ENCODE results near the gene MRPS26.
"Not testable (repeated sequence)": the region's sequence is repeated elsewhere in the genome, so short reads cannot be mapped to it uniquely, and the experiment has no call there.

The MRPS26 gene

GRCh38 chr20:3022559-3023490 lies 23.0 kb upstream of the MRPS26 start:
- Mint-ChIP-seq H3K36me3 (ENCODE audit: insufficient read depth) (peaks cover 62% of the 10 kb centered on the region), H3K27ac (peak overlapping the region in 1 of 2 donors; percentile 75)
- H3K27me3 Mint-ChIP-seq; DNase-seq; H3K9me3 Mint-ChIP-seq; H3K4me3 Mint-ChIP-seq; H3K4me1 Mint-ChIP-seq (ENCODE audit: low read depth in 2 of 2); ATAC-seq (replicated peaks): not testable (repeated sequence)

- H3K27me3 Mint-ChIP-seq: no peaks in the 10 kb centered on the region
- H3K27ac Mint-ChIP-seq: peak overlapping the region in 1 of 2 donors; percentile 3
- ATAC-seq (replicated peaks) (no peak), DNase-seq (no peak)
- H3K4me3 Mint-ChIP-seq: no peak overlapping the region
- H3K36me3 Mint-ChIP-seq (ENCODE audit: insufficient read depth): peaks cover 29% of the 10 kb centered on the region
- H3K9me3 Mint-ChIP-seq: no peaks in the 10 kb centered on the region
- peaks cover 0 to 1% of the 10 kb centered on the region in 2 donors for H3K4me1 Mint-ChIP-seq (ENCODE audit: low read depth in 2 of 2)
These were observed 17.9 kb upstream of the MRPS26 start for GRCh38 chr20:3027987-3028386.

GRCh38 chr20:3031524-3032147 lies 14.2 kb upstream of the MRPS26 start:
- Mint-ChIP-seq H3K27me3 (no peaks in the 10 kb centered on the region), H3K4me1 (ENCODE audit: low read depth in 2 of 2) (peaks cover 0 to 3% of the 10 kb centered on the region in 2 donors), H3K4me3 (no peak overlapping the region), H3K9me3 (no peaks in the 10 kb centered on the region), H3K27ac (no peak overlapping the region), H3K36me3 (ENCODE audit: insufficient read depth) (peaks cover 21% of the 10 kb centered on the region)
- no peak for ATAC-seq (replicated peaks)
- DNase-seq: no peak

- H3K4me1 Mint-ChIP-seq (ENCODE audit: low read depth in 2 of 2): peaks cover 0 to 3% of the 10 kb centered on the region in 2 donors
- no peaks in the 10 kb centered on the region for H3K27me3 Mint-ChIP-seq
- no peaks in the 10 kb centered on the region for H3K9me3 Mint-ChIP-seq
- peaks cover 29% of the 10 kb centered on the region for H3K36me3 Mint-ChIP-seq (ENCODE audit: insufficient read depth)
- ATAC-seq (replicated peaks) (no peak), DNase-seq (no peak)
- H3K27ac Mint-ChIP-seq: no peak overlapping the region
- H3K4me3 Mint-ChIP-seq: no peak overlapping the region
These were observed 13.2 kb upstream of the MRPS26 start for GRCh38 chr20:3032624-3033023.

GRCh38 chr20:3037654-3038053 lies 8.2 kb upstream of the MRPS26 start:
- peaks cover 0 to 9% of the 10 kb centered on the region in 2 donors for H3K4me1 Mint-ChIP-seq (ENCODE audit: low read depth in 2 of 2)
- DNase-seq: no peak
- no peaks in the 10 kb centered on the region for H3K9me3 Mint-ChIP-seq
- no peaks in the 10 kb centered on the region for H3K27me3 Mint-ChIP-seq
- H3K27ac Mint-ChIP-seq: peak overlapping the region in 1 of 2 donors; percentile 37
- H3K4me3 Mint-ChIP-seq: no peak overlapping the region
- H3K36me3 Mint-ChIP-seq (ENCODE audit: insufficient read depth): peaks cover 52% of the 10 kb centered on the region
- no peak for ATAC-seq (replicated peaks)

- Mint-ChIP-seq H3K9me3 (no peaks in the 10 kb centered on the region), H3K4me3 (no peak overlapping the region), H3K27me3 (no peaks in the 10 kb centered on the region), H3K27ac (peak overlapping the region; percentile 30 to 60), H3K4me1 (ENCODE audit: low read depth in 2 of 2) (peaks cover 0 to 9% of the 10 kb centered on the region in 2 donors), H3K36me3 (ENCODE audit: insufficient read depth) (peaks cover 52% of the 10 kb centered on the region)
- ATAC-seq (replicated peaks): no peak
- DNase-seq: no peak
These were observed 7.4 kb upstream of the MRPS26 start for GRCh38 chr20:3038454-3038853.

- Mint-ChIP-seq H3K36me3 (ENCODE audit: insufficient read depth) (peaks cover 54% of the 10 kb centered on the region), H3K4me3 (no peak overlapping the region), H3K27ac (peak overlapping the region in 1 of 2 donors; percentile 30), H3K4me1 (ENCODE audit: low read depth in 2 of 2) (peaks cover 0 to 9% of the 10 kb centered on the region in 2 donors), H3K27me3 (no peaks in the 10 kb centered on the region), H3K9me3 (no peaks in the 10 kb centered on the region)
- DNase-seq (no peak), ATAC-seq (replicated peaks) (no peak)
These were observed 6.4 kb upstream of the MRPS26 start for GRCh38 chr20:3039426-3039825.

GRCh38 chr20:3040086-3040485 lies 5.8 kb upstream of the MRPS26 start:
- Mint-ChIP-seq H3K9me3 (no peaks in the 10 kb centered on the region), H3K4me3 (no peak overlapping the region), H3K36me3 (ENCODE audit: insufficient read depth) (peaks cover 51% of the 10 kb centered on the region), H3K4me1 (ENCODE audit: low read depth in 2 of 2) (peaks cover 2 to 12% of the 10 kb centered on the region in 2 donors), H3K27me3 (no peaks in the 10 kb centered on the region), H3K27ac (peak overlapping the region in 1 of 2 donors; percentile 77)
- DNase-seq (no peak), ATAC-seq (replicated peaks) (no peak)

- Mint-ChIP-seq H3K4me3 (no peak overlapping the region), H3K36me3 (ENCODE audit: insufficient read depth) (peaks cover 39% of the 10 kb centered on the region), H3K4me1 (ENCODE audit: low read depth in 2 of 2) (peaks cover 16 to 17% of the 10 kb centered on the region in 2 donors), H3K27ac (peak overlapping the region; percentile 11 to 33), H3K27me3 (no peaks in the 10 kb centered on the region), H3K9me3 (no peaks in the 10 kb centered on the region)
- DNase-seq (no peak), ATAC-seq (replicated peaks) (no peak)
These were observed 3.9 kb upstream of the MRPS26 start for GRCh38 chr20:3041854-3042409.

GRCh38 chr20:3042625-3043024 lies 3.2 kb upstream of the MRPS26 start:
- no peak overlapping the region for H3K4me3 Mint-ChIP-seq
- peak overlapping the region in 1 of 2 donors; percentile 33 for H3K27ac Mint-ChIP-seq
- H3K36me3 Mint-ChIP-seq (ENCODE audit: insufficient read depth): peaks cover 32% of the 10 kb centered on the region
- H3K27me3 Mint-ChIP-seq: no peaks in the 10 kb centered on the region
- no peak for ATAC-seq (replicated peaks)
- no peaks in the 10 kb centered on the region for H3K9me3 Mint-ChIP-seq
- H3K4me1 Mint-ChIP-seq (ENCODE audit: low read depth in 2 of 2): peaks cover 18 to 19% of the 10 kb centered on the region in 2 donors
- DNase-seq: no peak

GRCh38 chr20:3043322-3043721 lies 2.5 kb upstream of the MRPS26 start, which contains the start of gene GNRH2:
GNRH2 (plus strand) TSS chr20:3043622; CDS start chr20:3044415, 793 bp downstream.
- H3K36me3 Mint-ChIP-seq (ENCODE audit: insufficient read depth): peaks cover 34% of the 10 kb centered on the region
- H3K4me3 Mint-ChIP-seq: peak within 1 kb of the TSS in 1 of 2 donors; percentile 53
- no peaks in the 10 kb centered on the region for H3K27me3 Mint-ChIP-seq
- no peak for ATAC-seq (replicated peaks)
- H3K27ac Mint-ChIP-seq: peak within 1 kb of the TSS; percentile 33 to 85
- H3K9me3 Mint-ChIP-seq: no peaks in the 10 kb centered on the region
- H3K4me1 Mint-ChIP-seq (ENCODE audit: low read depth in 2 of 2): peaks cover 18 to 19% of the 10 kb centered on the region in 2 donors
- no peak for DNase-seq

- H3K9me3 Mint-ChIP-seq: no peaks in the 10 kb centered on the region
- H3K36me3 Mint-ChIP-seq (ENCODE audit: insufficient read depth): peaks cover 31% of the 10 kb centered on the region
- H3K4me3 Mint-ChIP-seq: peak overlapping the region in 1 of 2 donors; percentile 53
- peaks cover 18% of the 10 kb centered on the region in 2 donors for H3K4me1 Mint-ChIP-seq (ENCODE audit: low read depth in 2 of 2)
- no peaks in the 10 kb centered on the region for H3K27me3 Mint-ChIP-seq
- peak overlapping the region in 1 of 2 donors; percentile 85 for H3K27ac Mint-ChIP-seq
- no peak for DNase-seq
- ATAC-seq (replicated peaks): no peak
These were observed 1.4 kb upstream of the MRPS26 start for GRCh38 chr20:3044336-3044965.

All from effector memory CD8-positive, alpha-beta T cell (primary cell).